ENCODE results near the gene PRKAG2.

GRCh38 chr7:151634643-151635042, 242.3 kb downstream of the PRKAG2 start:
- TF ChIP-seq, protein P1, sequence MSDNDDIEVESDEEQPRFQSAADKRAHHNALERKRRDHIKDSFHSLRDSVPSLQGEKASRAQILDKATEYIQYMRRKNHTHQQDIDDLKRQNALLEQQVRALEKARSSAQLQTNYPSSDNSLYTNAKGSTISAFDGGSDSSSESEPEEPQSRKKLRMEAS (IDR thresholded peaks at IDR 0.05): no peak
- no peak for TF ChIP-seq EP300 (IDR thresholded peaks at IDR 0.05; ENCODE audit: borderline replicate concordance)
- no peak for TF ChIP-seq ZBTB7A (IDR thresholded peaks at IDR 0.05; ENCODE audit: low read depth)
